ENCODE results near the gene MYH10.

The MYH10 gene

DNA sequence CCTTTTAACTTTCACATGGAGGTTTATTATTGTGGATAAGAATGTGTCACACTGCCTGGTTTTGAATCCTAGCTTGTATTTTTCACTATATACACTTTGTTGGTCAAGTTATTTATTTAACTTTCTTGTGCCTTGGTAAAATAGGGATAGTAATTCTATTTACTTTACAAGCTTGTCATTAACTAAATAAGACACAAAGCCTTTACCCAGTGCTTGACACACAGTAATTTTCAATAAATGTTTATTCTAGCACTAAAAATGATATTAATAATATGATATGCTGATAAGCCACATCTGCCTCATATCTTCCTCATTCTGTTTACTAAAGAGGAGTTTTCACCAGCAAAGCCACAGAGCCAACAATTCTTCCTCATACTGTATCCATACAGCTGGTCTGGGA lies 27.8 kb downstream of the MYH10 start:
- no peak for DNase-seq

DNA sequence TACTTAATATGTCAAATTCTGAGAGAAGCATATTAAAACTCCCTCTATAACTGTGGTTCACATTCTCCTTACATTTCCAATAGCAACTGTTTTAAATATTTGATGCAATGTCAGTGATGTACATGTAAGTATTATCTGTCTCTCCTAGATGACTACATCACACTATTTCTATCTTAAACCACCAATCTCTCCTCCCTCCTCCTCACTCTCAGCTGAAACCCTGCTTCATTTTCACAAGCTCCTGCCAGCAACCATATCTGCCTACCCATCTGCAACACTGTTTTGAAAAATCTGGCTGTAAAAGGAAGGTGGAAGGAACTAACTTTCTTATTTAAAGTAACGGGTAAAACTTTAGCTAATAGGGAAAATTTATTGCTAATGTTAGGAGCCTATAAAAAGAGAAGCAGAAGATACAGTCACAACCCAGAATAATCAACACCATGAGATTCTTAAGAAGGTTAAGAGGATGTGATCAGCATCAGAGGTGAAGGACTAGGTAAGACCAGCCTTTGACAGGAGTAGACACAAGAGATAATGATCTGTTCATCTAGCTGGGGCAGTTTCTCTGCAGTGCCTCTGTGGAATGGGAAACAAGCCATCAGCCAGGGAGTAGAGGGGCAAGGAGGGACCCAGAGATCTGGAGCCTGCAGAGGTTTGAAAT lies 31.0 kb downstream of the MYH10 start:
- no peak for DNase-seq

DNA sequence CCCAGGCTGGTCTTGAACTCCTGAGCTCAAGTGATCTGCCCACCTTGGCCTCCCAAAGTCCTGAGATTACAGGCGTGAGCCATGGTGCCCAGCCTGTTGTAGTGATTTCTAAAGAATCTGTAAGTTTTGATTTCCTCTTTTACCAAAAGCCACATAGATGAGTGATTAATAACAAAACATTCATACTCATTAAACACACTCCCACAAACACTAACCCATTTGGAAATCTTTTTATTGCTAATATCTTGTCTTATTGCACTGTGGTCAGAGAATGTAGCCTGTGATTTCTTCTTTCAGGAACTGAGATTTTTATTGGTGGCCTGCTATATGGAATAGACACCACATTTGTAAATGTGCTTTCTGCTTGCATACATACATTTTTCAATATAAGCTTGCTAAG lies 31.6 kb downstream of the MYH10 start:
- no peak for DNase-seq

DNA sequence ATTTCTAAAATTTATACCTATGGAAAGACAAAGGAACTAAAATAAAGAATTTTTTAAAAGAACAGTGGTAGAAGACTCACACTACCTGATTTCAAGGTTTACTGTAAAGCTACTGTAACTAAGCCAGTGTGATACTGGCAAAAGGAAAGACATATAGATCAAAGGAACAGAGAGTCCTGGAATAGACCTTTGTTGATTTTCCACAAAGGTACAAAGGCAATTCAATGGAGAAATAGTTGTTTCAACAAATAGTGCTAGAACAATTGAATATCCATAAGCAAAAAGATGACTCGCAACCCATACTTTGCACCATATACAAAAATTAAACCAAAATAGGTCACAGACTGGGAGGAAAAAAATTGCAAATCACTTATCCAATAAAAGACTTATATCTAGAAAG lies 36.7 kb downstream of the MYH10 start:
- no peak for DNase-seq

DNA sequence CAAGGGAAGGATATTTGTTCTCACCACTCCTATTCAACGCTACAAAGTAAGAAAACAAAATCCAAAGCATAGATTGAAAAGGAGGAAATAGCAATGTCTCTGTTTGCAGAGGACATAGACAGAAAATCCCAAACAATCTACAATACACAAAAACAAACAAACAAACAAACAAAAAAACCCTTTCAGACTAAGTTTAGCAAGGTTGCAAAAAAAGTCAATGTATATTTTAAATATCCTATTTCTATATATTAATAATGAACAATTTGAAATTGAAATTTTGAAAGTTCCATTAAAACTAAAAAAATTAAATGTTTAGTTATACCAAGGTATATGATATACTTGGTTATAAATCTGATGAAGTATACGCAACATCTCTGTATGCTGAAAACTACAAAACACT lies 37.2 kb downstream of the MYH10 start:
- no peak for DNase-seq

DNA sequence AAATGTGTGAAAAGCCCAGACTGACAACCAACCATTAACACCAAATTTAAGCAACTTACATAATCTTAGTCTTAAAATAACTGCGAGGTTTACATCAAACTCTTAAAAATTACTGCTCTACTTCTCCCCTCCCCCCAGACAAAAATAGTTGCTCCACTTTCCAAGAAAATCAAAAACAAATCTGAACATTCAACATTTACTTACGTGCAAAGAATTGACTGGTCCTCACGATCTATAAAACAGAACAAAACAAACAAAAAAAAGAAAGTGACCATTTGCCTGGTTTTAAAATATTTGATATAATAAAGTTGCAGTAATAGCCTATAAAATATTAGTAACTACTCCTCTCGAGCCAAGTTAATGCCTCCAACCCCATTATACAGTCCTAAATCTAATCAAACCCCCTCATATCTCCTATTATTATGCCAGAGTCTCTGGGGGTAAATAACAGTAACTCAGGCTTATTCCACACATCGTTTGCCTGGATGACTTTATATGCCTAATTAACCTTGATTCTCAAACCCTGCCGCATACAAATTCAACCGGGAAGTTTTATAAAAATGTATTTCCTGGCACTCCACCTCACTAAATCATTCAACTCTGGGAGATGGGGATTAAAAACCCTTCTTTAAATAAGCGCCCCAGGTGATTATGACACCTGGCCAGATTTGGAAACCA lies 41.5 kb downstream of the MYH10 start:
- DNase-seq = no peak

DNA sequence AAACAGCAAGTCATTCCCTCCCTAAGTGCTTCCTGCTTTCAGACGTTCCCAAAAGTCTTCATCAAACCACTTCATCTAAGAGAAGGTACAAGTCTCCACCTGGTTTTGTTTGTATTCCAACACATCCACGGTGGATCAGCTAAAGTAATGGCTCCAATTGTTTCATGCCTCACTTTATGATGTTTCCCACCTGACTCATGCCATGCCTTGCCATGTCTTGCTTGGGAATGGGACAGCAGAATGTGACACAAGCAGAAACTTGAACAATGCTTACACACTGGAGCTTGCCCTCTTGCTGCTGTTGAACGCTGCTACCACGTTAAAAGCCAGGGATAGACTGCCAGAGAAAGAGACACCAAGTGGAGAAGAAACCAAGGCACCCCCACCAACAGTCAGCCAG lies 43.8 kb downstream of the MYH10 start:
- no peak for DNase-seq

DNA sequence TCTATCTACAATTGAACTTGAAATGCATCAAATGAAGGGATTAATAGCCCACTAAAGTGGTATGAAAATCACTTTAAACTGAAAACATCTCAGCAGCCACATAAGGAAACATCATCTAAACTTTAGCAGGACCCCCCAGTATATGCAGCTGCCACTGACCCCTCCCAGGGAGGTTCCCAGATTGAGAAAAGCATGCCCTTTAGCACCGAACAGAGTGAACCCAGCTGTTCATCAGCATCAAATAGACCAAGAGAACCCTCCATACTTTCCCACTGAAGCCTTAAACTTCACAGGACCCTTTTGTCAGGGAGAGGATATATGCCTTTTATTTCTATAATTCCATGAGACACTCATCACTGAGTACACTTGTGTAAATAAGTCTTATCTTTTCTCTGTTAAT lies 44.6 kb downstream of the MYH10 start:
- DNase-seq = no peak

DNA sequence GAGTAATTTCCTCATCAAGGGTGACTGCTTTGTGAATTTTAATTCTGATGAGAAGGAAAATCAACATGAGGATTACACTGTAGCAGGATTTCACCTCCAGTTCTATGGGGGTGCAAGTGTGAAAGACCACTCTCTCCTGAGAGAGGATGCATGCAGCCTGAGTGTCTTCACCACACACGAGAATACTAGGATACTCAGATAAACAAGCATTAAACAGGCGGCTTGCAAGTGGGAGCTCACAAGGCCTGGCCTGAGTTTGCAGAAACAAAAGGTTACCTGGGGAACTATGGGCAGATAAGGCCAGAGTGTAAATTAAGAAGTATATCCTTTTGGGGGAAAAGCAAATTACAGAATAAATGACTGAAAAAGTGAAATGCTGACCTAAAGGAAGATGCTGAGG lies 46.6 kb downstream of the MYH10 start:
- no peak for DNase-seq

DNA sequence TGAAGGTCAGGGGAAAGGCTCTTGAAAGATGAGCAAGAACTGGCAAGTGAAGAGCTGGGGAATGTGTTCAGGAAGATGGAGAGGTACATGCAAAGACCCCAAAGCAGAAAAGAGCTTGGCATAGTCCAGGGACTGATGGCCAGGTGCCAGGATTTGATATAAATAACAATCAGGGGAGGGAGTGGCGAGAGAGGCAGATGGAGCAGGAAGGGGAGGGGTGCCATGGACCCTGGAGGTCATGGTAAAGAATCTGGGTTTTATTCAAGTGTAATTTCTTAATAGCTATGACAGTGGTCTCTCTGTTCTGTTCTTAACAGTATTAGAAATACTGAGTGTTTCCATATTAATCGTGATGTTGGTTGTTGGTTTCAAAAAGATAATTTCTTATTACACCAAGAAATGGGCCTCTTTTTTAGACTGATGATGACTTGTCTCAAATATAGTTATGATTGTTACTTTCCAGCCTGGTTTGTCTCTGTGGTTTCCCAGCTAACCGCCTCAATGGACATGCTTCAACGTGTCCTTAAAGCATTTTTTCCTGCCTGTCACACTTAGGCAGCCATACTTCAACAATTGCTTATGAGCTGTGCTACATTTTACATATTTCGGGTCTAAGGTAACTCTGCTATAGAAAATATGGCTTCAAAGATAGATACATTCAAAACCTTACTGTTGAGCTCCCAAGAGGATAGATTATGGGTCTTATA lies 49.4 kb downstream of the MYH10 start:
- DNase-seq = no peak

DNA sequence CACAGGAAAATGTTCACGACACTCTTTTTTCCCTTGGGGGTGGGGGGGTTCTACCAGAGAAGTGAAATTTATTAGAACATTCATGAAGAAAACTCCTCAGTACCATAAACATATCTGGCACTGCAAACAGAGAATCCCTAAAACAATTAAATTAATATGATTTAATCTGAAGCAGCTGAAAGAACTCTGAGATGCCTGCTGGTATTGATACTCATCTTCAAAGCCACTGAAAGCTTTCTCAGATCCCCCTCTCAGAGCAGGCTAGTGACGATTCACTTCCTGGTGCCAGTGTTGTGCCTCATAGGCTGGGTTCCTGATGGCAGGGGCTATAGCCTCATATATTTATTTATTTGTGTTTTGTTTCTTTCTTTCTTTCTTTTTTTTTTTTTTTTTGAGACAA lies 52.7 kb downstream of the MYH10 start:
- DNase-seq = no peak

DNA sequence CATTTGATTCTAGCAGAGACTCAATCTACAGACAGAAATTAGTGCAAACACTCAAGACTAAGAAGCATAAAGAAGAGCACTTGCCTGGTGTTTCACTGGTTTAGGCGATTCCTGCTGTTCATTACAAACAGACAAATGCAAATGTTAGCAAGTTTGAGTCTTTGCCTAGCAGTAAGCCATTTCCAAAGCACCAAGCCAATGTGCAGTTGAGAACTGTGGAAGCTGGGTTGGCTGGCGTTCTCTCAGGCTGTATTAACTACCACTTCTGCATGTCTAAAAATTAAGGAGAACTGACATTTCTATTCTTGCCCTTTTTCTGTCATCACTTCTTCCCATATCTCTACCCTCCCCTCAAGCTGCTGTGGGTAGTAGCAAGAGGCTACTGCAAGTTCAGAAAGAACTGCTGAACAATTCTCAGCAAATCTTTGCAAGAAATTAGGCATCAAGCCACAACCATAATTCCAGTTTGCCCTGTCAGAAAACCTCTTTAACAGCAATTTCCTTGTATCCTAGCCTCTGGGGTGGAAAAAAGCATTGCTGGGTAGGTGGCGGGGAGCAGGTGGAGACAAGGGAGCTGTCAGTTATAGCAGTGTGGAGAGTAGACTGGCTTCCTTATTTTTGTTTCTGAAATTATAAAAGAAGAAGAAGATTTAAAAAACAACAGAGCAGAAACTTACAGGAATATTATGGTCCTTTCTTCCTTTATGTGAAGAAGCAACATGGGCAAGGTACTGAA lies 53.8 kb downstream of the MYH10 start:
- no peak for DNase-seq

DNA sequence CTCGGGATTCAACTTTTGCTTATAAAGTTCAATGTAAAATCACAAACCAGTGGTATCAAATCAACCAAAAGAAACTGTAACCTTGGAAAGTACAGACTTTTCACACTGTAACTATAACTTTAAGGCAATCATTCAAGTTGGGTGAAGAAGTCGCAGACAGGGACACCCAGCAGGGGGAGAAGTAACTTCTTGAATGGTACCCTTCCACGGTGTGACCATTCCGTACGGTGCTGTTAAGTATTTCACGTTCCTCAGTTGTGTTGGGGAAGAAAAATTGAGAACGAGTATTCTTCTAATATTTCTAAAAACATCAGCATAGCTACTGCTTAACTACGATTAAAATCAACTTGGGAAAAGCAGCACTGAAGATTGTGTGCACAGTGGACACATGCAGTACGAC lies 55.8 kb downstream of the MYH10 start:
- no peak for DNase-seq

DNA sequence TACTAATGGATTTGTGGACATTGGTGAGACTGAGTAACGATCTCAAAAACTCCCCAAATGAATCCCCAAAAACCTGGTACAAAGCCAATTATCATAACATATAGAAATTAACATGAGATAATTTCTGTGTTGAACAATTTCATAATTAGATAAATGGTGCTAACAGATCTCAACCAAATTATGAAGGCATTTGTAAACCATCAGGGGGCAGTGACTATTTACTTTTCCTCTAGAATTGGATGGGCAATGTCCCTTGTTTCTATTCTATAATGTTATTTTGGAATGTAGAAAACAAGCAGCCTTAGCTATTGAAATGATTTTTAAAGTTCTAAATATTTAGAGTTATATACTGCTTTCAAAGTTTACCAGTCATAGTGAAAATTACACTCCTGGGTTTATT lies 57.8 kb downstream of the MYH10 start:
- no peak for DNase-seq

DNA sequence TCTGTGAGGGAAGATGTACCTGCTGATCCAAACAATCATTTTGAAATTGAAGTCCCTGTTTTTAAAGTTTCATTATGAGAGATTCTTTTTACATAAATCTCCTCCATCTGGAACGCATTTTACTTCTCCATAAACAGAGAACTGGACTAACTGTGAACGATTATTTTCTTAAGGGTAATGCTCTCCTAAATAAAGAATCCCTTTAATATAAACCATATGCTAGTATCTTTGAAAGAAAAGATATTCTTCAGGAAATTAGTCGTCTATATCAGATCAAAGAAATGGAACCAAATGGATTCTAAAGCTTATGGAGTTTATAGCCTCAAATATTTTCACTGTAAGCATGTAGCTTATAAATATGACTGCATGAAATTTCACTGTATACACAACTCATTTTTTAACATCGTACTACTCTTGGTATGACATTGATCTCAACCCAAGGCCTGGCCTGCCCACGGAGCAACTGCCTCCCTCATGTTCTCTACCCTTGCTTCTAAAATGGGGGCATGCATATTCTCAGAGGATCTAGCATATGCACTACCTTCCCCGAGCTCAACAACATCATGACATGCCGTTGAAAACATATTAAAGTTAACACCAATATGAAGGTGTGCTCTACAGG lies 66.4 kb downstream of the MYH10 start:
- DNase-seq = no peak

DNA sequence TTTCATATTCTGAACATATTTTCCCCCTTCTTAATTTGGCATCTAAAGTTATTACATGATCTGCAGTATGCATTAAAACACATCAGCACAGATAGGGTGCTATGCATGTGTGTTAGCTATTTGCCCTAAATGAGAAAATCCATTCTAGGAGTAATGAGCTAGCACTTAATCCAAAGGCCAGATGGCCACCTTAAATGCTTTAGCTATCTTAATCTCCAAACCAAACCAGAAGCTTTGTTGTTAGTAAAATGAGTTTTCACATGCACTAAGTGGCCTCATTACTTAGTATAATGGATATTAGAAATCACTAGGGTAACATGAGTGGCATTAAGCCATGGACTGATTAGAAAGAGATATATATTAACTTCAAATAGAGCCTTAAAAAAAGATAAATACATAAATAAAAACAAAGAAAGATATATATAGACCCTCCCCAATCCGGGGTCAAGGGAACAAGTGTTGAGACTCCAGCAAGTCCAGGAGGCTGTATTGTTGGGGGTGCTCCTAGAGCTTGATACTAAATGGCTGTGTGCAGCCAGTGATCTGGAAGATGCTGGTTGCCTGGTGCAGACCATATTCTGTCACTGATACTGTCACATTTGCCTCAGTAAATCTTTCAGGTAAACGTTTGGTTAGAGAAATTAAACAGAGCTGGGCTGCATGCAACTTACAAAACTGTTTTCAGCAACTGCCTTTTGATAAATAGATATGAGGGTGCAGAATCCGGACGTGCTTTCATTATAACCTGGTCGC lies 67.3 kb downstream of the MYH10 start:
- DNase-seq = no peak

DNA sequence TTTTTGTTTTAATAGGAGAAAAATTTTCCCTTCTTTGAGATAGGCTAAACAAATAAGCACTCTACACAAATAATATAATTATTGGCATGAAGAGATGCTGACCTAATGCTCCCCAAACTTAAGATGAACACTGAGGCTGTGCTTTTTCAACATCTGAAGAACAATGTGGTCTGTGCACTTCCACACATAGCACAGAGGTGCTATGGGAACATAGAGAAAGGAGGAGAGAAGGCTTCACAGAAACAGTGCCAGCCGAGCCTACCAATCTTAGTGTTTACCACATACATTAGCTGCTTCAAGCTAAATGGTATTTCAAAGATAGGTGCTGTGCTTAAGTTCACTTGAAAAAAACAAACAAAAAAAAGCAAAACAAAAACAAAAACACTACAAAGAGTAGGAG lies 72.4 kb downstream of the MYH10 start:
- no peak for DNase-seq

DNA sequence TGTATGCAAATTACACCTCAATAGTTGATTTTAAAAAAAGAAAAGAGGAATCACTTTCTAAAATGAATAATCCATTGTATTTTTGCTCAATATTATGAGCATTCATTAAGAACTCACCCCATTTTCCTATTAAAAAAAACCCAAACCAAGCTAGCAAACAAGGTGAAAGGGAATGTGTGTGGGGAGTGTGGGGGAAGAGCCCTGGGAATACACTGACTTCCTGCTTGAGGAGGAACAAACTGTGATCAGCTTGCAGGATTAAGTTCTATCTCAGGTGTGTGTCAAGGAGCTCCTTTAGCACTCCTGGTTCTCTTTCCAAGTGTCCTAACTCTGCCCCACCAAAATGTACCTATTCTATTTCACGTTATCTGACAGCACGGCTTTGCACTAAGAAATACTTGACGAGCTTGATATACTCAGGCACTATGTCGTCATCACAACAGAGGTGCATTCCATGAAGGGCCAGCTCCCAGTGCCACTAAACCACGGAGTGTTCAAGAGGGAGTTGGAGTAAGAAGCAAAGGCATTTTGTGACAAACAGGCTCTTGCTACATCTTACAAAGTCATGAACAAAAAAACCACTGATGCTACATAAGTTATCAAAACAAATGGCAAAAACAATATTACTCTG lies 73.2 kb downstream of the MYH10 start:
- DNase-seq = no peak

DNA sequence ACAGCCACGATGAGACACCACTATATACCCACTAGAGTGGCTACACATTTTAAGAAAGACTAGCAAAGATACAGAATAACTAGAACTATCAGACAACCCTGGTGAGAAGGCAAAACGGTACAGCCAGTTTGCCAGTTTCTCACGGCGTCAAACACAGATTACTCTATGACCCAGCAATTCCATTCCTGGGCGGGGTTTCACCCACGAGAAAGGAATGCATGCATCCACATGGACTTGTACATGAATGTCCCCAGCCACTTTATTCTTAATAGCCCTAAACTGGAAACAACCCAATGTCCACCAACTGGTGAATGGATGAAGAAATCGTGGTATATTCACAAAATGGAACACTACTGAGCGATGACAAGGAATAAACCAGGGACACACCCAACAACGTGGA lies 74.5 kb downstream of the MYH10 start:
- DNase-seq = no peak

DNA sequence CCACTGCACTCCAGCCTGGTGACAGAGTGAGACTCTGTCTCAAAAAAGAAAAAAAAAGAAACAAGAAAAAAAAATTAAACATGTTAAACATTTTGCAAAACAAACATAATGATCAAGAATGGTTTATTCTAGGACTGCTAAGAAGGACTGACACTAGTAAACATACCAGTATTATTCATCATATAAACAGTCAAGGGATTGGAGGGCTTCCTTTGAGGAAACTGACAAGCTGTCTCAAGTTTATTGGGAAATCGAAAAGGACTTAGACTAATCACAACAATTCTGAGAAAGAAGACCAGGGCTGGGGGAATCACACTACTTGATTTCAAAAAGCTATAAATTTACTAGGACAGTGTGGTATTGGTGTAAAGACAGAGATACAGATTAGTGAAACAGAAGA lies 75.5 kb downstream of the MYH10 start:
- no peak for DNase-seq

DNA sequence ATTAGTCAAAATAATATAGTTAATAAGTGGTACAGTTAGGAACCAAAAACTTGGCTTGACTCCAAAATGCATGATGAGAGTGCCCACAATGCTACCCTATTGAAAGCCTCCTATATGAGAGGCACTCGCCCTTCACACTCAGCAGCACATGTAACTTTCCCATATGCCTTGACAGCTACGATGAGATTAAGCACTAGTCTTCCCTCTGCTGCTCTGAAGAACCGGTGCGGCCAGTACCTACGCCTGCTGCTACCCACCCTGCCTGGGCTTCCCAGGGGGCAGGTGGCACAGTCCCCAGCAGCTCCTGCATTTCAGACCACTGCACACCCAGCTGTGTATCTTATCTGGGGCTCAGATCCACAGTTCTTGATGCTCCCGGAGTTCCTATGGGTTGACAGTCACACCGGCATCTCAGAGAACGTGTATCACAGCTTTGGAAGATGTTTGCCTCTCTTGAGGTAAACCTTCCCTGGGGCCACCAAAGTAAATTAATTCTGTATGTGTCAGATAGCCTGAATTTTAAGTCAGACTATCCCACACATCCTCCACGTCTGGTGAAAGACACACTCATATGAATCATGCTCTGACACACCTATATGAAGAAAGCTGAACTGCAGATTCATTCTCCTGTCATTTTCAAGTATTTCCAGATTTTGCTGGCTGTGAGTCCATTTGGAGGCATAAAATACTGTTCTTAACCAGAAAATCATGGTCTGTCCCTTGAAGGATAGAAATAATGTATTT lies 77.8 kb downstream of the MYH10 start:
- DNase-seq = no peak

Data from CD4-positive, alpha-beta T cell treated with Interleukin-4 for 1 hour (primary cell).